Measurements from ENCODE around the gene MSI2. TPM values are rescaled to one million over a fixed set of nuclear protein-coding genes. Genes with fewer than 3 reads are reported as not detected.
A peak's percentile ranks its signal among the peaks of the same experiment; 100 is the strongest.

MSI2 gene
- total RNA-seq, 1 experiment from 2014 or later: 169 TPM

- peak overlapping the region; percentile 80 for H3K9ac ChIP-seq (ENCODE audit: low read length)
- no peaks in the 10 kb centered on the region for H3K9me3 ChIP-seq (ENCODE audit: low read length)
- H4K20me1 ChIP-seq (ENCODE audit: insufficient read depth, low read depth, low read length): no peaks in the 10 kb centered on the region
- H3K4me3 ChIP-seq (ENCODE audit: low read length): peak overlapping the region; percentile 68
- no peaks in the 10 kb centered on the region for H3K27me3 ChIP-seq (ENCODE audit: low read length)
- DNase-seq: peak; percentile 53
- no peaks in the 10 kb centered on the region for H3K9me2 ChIP-seq (replicated peaks; ENCODE audit: insufficient read depth, low read length)
- peaks cover 87% of the 10 kb centered on the region for H3K79me2 ChIP-seq (ENCODE audit: low read length)
- peaks cover 97% of the 10 kb centered on the region for H3K4me1 ChIP-seq (ENCODE audit: low read length)
- H2AFZ ChIP-seq (ENCODE audit: low read length): no peak overlapping the region
- no peaks in the 10 kb centered on the region for H3K36me3 ChIP-seq (ENCODE audit: insufficient read depth, low read length)
- H3K27ac ChIP-seq (ENCODE audit: low read length): peak overlapping the region; percentile 99
- H3K4me2 ChIP-seq (ENCODE audit: low read depth, low read length, poor library complexity, severe bottlenecking): peak overlapping the region; percentile 87
Measured at GRCh38 chr17:57550668-57551315, 294.5 kb downstream of the MSI2 start.

- no peaks in the 10 kb centered on the region for H3K27me3 ChIP-seq (ENCODE audit: low read length)
- DNase-seq: peak; percentile 95
- peak overlapping the region; percentile 86 for H3K9ac ChIP-seq (ENCODE audit: low read length)
- peak overlapping the region; percentile 99 for H3K27ac ChIP-seq (ENCODE audit: low read length)
- H3K79me2 ChIP-seq (ENCODE audit: low read length): peaks cover 88% of the 10 kb centered on the region
- no peaks in the 10 kb centered on the region for H3K9me2 ChIP-seq (replicated peaks; ENCODE audit: insufficient read depth, low read length)
- H4K20me1 ChIP-seq (ENCODE audit: insufficient read depth, low read depth, low read length): no peaks in the 10 kb centered on the region
- no peaks in the 10 kb centered on the region for H3K9me3 ChIP-seq (ENCODE audit: low read length)
- H3K4me1 ChIP-seq (ENCODE audit: low read length): peaks cover 90% of the 10 kb centered on the region
- no peaks in the 10 kb centered on the region for H3K36me3 ChIP-seq (ENCODE audit: insufficient read depth, low read length)
- H3K4me2 ChIP-seq (ENCODE audit: low read depth, low read length, poor library complexity, severe bottlenecking): peak overlapping the region; percentile 87
- no peak overlapping the region for H2AFZ ChIP-seq (ENCODE audit: low read length)
- peak overlapping the region; percentile 68 for H3K4me3 ChIP-seq (ENCODE audit: low read length)
Measured at GRCh38 chr17:57551321-57552079, 295.2 kb downstream of the MSI2 start.

DNA sequence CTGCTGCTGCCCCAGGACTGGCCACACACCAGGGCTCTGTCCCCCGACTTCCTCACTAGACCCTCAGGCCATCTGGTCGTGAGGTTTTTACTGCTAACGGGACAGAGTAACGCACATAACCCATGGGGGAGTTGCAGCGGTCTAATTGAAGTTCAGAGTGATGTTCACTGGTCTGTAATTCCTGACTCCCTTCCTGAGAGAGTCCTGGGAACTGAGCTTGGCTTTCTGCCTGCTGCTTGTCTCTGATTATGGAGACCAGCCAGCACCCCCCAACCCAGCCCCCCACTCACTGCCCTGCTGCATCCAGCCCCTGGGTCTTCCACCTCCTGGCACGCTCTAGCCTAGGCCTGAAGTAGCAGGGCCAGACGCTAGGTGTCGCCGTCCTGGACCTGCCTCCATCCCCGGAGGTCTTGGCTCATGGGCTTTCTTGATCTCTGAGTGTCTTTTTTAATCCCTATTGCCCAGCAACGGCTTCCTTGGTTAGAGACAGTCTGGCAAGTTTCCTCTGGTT is 295.8 kb downstream of the MSI2 start:
- Histone ChIP-seq H3K27ac (ENCODE audit: low read length) (peak overlapping the region; percentile 99), H3K9ac (ENCODE audit: low read length) (peak overlapping the region; percentile 86), H3K4me1 (ENCODE audit: low read length) (peaks cover 83% of the 10 kb centered on the region), H3K4me2 (ENCODE audit: low read depth, low read length, poor library complexity, severe bottlenecking) (peak overlapping the region; percentile 87), H3K36me3 (ENCODE audit: insufficient read depth, low read length) (no peaks in the 10 kb centered on the region), H3K9me3 (ENCODE audit: low read length) (no peaks in the 10 kb centered on the region), H3K79me2 (ENCODE audit: low read length) (peaks cover 89% of the 10 kb centered on the region), H3K9me2 (replicated peaks; ENCODE audit: insufficient read depth, low read length) (no peaks in the 10 kb centered on the region), H3K27me3 (ENCODE audit: low read length) (no peaks in the 10 kb centered on the region), H3K4me3 (ENCODE audit: low read length) (peak overlapping the region; percentile 68), H2AFZ (ENCODE audit: low read length) (no peak overlapping the region), H4K20me1 (ENCODE audit: insufficient read depth, low read depth, low read length) (no peaks in the 10 kb centered on the region)
- DNase-seq: peak; percentile 92

DNA sequence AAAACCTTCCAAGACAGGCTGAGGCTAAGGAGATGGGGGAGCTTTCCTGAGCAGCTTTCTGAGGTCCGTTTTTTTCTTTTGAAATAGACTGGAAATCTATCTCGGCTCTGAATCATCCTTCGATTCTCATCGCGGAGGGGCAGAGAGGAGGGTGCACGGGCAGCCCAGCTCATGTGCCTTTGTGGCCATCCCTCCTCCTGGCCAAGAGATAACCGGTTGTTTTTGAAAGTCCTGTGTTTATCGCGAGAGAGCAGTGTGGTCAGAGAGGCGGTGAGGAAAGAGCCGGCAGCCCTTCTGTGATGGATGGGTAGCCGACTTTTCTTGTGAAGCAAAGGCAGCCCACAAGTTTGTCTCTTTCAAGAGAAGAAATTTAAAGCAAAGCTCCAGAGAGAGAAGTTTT is 297.2 kb downstream of the MSI2 start:
- Histone ChIP-seq H2AFZ (ENCODE audit: low read length) (no peak overlapping the region), H3K4me2 (ENCODE audit: low read depth, low read length, poor library complexity, severe bottlenecking) (no peak overlapping the region), H3K27me3 (ENCODE audit: low read length) (no peaks in the 10 kb centered on the region), H3K36me3 (ENCODE audit: insufficient read depth, low read length) (no peaks in the 10 kb centered on the region), H3K4me3 (ENCODE audit: low read length) (no peak overlapping the region), H3K9me2 (replicated peaks; ENCODE audit: insufficient read depth, low read length) (no peaks in the 10 kb centered on the region), H4K20me1 (ENCODE audit: insufficient read depth, low read depth, low read length) (no peaks in the 10 kb centered on the region), H3K9me3 (ENCODE audit: low read length) (no peaks in the 10 kb centered on the region), H3K79me2 (ENCODE audit: low read length) (peaks cover 91% of the 10 kb centered on the region), H3K27ac (ENCODE audit: low read length) (peak overlapping the region; percentile 99), H3K4me1 (ENCODE audit: low read length) (peaks cover 69% of the 10 kb centered on the region), H3K9ac (ENCODE audit: low read length) (no peak overlapping the region; the same call in 1 of the 2 replicates)
- DNase-seq: no peak

GRCh38 chr17:57553991-57554825 is 297.9 kb downstream of the MSI2 start:
- no peak overlapping the region for H3K4me2 ChIP-seq (ENCODE audit: low read depth, low read length, poor library complexity, severe bottlenecking)
- no peaks in the 10 kb centered on the region for H3K27me3 ChIP-seq (ENCODE audit: low read length)
- H3K36me3 ChIP-seq (ENCODE audit: insufficient read depth, low read length): no peaks in the 10 kb centered on the region
- no peak overlapping the region for H3K4me3 ChIP-seq (ENCODE audit: low read length)
- no peaks in the 10 kb centered on the region for H3K9me2 ChIP-seq (replicated peaks; ENCODE audit: insufficient read depth, low read length)
- no peak overlapping the region for H2AFZ ChIP-seq (ENCODE audit: low read length)
- H4K20me1 ChIP-seq (ENCODE audit: insufficient read depth, low read depth, low read length): no peaks in the 10 kb centered on the region
- no peak for DNase-seq
- peaks cover 63% of the 10 kb centered on the region for H3K4me1 ChIP-seq (ENCODE audit: low read length)
- peak overlapping the region; percentile 99 for H3K27ac ChIP-seq (ENCODE audit: low read length)
- H3K79me2 ChIP-seq (ENCODE audit: low read length): peaks cover 89% of the 10 kb centered on the region
- no peaks in the 10 kb centered on the region for H3K9me3 ChIP-seq (ENCODE audit: low read length)
- H3K9ac ChIP-seq (ENCODE audit: low read length): no peak overlapping the region; the same call in 1 of the 2 replicates

DNA sequence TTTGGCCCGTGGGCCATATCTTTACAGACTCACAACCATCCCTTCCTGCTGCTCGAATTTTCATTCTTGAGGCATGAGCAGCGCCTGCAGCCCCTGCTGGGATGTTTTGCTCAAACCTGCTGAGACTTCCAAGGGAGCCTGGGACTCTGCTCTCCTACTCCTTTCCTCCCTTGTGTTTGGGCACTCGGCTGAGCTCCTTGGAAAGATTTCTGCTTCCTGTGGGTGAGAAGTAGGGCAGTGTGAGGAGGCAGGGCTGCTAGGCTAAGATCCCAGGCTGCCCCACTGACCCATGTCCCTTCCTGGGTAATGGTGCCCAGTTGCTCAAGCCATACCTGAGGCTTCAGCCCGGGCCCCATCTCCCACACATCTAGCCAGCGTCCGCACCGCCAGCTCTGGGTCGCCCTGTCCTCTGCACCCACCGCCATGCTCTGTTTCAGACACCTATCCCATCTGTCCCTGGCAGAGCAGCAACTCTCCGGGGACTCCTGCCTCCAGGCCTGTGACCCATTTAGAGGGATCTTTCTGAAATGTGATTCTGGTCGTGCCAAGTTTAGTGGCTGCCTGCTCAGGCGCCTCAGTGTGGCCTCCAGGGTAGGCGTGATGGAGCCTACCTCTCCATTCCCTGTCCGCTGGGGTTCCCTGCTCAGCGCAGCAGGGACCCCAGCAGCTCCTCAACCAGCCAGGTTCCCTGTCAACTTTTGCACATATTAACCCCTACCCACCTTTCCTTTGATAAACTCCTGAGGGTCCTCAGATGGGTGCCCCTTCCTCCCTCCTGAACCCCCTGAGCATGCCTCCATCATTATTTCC is 298.7 kb downstream of the MSI2 start:
- Histone ChIP-seq H3K36me3 (ENCODE audit: insufficient read depth, low read length) (no peaks in the 10 kb centered on the region), H3K27me3 (ENCODE audit: low read length) (no peaks in the 10 kb centered on the region), H3K9me3 (ENCODE audit: low read length) (no peaks in the 10 kb centered on the region), H2AFZ (ENCODE audit: low read length) (no peak overlapping the region), H3K9ac (ENCODE audit: low read length) (no peak overlapping the region), H3K79me2 (ENCODE audit: low read length) (peaks cover 84% of the 10 kb centered on the region), H3K27ac (ENCODE audit: low read length) (peak overlapping the region; percentile 43; the same call in 1 of the 2 replicates), H3K9me2 (replicated peaks; ENCODE audit: insufficient read depth, low read length) (no peaks in the 10 kb centered on the region), H3K4me1 (ENCODE audit: low read length) (peaks cover 54% of the 10 kb centered on the region), H3K4me3 (ENCODE audit: low read length) (no peak overlapping the region), H3K4me2 (ENCODE audit: low read depth, low read length, poor library complexity, severe bottlenecking) (no peak overlapping the region), H4K20me1 (ENCODE audit: insufficient read depth, low read depth, low read length) (no peaks in the 10 kb centered on the region)
- DNase-seq: no peak

GRCh38 chr17:57555636-57556175 is 299.4 kb downstream of the MSI2 start:
- Histone ChIP-seq H3K79me2 (ENCODE audit: low read length) (peaks cover 83% of the 10 kb centered on the region), H3K4me2 (ENCODE audit: low read depth, low read length, poor library complexity, severe bottlenecking) (no peak overlapping the region), H3K27ac (ENCODE audit: low read length) (peak overlapping the region; percentile 40; the same call in 1 of the 2 replicates), H3K9me2 (replicated peaks; ENCODE audit: insufficient read depth, low read length) (no peaks in the 10 kb centered on the region), H3K4me3 (ENCODE audit: low read length) (no peak overlapping the region), H3K4me1 (ENCODE audit: low read length) (peaks cover 48% of the 10 kb centered on the region), H3K36me3 (ENCODE audit: insufficient read depth, low read length) (no peaks in the 10 kb centered on the region), H3K9ac (ENCODE audit: low read length) (no peak overlapping the region), H3K9me3 (ENCODE audit: low read length) (no peaks in the 10 kb centered on the region), H3K27me3 (ENCODE audit: low read length) (no peaks in the 10 kb centered on the region), H4K20me1 (ENCODE audit: insufficient read depth, low read depth, low read length) (no peaks in the 10 kb centered on the region), H2AFZ (ENCODE audit: low read length) (no peak overlapping the region)
- no peak for DNase-seq
